NCI-H1436 treated with DMSO at 0.1 percent for 48 hours (cell line): ENCODE results near the gene CAMTA1.

Experiments used
- DNase-seq: peaks from one replicate; lab custom pipeline; 2025; lab: John Stamatoyannopoulos, UW

Gene CAMTA1

GRCh38 chr1:6873298-6874015 is 88.2 kb downstream of the CAMTA1 start:
- DNase-seq, result no peak

DNA sequence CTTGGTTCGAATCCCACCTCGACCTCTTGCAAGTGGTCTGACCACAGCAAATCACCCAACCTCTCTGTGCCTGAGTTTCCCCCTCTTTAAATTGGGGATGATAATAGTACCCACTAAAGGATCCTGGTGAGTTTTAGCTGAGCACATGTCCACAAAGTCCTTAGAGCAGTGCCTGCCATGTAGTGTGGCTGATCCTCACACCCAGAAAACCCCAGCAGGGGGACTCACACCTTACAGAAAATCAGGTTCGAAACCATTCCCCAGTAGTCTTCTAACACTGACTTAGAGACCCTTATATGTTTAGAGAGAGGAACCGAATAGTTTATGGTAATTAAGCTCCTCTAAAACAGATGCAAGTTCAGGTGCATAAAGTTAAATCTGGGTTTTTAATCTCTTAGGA is 89.0 kb downstream of the CAMTA1 start:
- DNase-seq, result no peak

- DNase-seq, result no peak
These were observed 95.9 kb downstream of the CAMTA1 start for GRCh38 chr1:6880951-6881690.

DNA sequence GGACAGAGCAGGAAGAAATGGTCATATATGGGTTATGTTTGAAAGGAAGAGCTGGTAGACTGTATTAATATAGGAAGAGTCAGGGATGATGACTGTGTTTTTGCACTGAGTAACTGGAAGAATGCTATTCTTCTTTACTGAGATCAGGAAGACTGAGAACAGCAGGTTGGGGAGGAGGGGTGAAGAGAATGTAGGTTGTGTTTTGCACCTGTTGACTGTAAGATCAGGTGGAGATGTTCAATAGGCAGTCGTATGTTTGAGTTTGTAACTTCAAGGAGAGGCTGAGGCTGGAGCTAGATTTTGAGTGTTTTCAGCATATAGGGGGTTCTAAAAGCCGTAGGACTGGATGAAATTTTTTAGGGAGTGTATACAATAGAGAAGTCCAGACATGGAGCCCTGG is 97.2 kb downstream of the CAMTA1 start:
- DNase-seq, result no peak

GRCh38 chr1:6884652-6885153 is 99.4 kb downstream of the CAMTA1 start:
- no peak for DNase-seq

GRCh38 chr1:6885426-6885825 is 100.2 kb downstream of the CAMTA1 start:
- DNase-seq, result no peak

DNA sequence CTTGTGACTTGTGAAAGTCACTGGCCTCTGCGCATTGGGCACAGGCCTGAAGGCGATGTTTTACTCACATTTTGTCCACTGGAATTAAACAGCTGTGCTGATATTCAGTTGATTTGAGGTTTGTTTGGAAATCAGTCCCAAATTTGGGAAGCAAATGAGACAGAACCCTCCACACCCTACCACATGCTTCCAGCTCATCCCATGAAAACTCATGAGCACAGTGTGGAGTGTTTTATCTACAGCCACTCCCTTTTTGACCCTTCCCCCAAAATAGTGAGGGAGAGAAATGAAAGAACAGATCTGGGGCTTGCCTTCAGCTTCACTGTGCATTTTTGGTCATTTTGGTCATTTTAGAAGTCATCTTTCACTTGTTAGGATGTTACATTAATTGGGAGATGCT is 101.3 kb downstream of the CAMTA1 start:
- DNase-seq, result no peak

GRCh38 chr1:6888268-6888667 is 103.0 kb downstream of the CAMTA1 start:
- DNase-seq, result no peak

DNA sequence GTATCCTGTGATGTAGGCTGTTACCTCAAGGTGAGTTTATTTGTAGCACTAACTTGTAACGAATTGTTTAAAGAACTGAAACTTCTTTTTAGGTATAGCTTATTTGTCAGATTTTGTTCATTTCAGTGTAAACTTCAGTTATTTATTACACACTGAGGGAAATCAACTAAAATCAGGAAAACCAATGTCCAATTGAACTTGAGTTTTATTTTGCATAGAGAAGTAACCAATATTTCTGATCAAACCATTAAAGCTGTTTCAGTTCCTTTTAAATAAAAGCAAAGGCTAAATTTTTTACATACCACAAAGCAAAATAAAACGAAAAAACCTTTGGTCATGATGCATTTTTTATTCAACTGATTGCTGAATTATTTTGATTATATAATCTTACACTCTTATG is 103.6 kb downstream of the CAMTA1 start:
- no peak for DNase-seq

GRCh38 chr1:6889875-6890480 is 104.7 kb downstream of the CAMTA1 start:
- no peak for DNase-seq

- no peak for DNase-seq
These were observed 105.4 kb downstream of the CAMTA1 start for GRCh38 chr1:6890686-6891085.

- no peak for DNase-seq
These were observed 106.7 kb downstream of the CAMTA1 start for GRCh38 chr1:6891781-6892579.

- no peak for DNase-seq
These were observed 108.1 kb downstream of the CAMTA1 start for GRCh38 chr1:6893388-6893787.

DNA sequence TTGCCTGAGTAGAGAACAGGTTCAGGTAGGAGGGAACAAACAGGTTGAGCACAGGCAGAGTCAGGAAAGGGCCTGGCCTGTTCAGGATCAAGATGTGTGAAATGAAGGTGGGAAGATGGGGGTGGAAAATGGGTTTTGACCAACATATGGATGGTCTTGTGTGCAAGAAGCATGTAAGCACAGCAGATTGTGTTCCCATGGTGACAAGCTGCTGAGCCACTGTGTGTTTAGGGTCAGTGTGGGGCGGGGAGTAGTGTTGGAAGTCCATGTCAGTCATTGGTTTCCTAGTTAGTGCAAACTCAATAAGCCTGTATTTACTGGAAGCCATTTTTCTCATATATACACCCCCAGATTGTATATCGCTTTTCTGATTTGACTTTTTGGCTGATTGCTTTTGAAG is 111.9 kb downstream of the CAMTA1 start:
- DNase-seq, result no peak

DNA sequence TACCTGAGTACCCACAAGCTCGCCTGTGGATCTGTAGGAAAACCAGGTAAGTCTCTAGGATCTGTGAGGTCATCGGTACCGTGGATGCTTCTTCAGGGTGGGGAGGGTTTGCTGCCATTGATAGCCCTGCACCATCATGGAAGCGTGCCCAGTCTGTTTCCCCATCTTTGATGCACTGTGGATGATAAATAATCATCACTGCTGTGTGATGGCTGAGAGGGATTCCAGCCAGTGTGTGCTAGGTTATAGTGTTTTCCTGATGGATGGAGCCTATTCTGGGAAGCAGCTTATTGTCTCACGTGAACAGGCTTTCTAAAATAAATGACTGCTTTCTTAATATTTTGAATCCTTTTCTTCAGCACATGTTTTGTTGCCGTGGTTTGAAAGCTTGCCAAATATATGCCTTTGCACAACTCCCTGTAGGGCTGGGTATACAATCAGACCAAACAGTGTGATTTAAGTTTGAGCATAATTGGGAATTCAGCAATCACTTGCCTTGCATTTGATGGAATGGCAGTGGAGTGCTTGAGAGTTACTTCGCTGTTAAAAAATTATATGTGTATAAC is 113.8 kb downstream of the CAMTA1 start:
- DNase-seq, result no peak

GRCh38 chr1:6899621-6900020 is 114.4 kb downstream of the CAMTA1 start:
- DNase-seq, result no peak

GRCh38 chr1:6902153-6902552 is 116.9 kb downstream of the CAMTA1 start:
- DNase-seq, result no peak

DNA sequence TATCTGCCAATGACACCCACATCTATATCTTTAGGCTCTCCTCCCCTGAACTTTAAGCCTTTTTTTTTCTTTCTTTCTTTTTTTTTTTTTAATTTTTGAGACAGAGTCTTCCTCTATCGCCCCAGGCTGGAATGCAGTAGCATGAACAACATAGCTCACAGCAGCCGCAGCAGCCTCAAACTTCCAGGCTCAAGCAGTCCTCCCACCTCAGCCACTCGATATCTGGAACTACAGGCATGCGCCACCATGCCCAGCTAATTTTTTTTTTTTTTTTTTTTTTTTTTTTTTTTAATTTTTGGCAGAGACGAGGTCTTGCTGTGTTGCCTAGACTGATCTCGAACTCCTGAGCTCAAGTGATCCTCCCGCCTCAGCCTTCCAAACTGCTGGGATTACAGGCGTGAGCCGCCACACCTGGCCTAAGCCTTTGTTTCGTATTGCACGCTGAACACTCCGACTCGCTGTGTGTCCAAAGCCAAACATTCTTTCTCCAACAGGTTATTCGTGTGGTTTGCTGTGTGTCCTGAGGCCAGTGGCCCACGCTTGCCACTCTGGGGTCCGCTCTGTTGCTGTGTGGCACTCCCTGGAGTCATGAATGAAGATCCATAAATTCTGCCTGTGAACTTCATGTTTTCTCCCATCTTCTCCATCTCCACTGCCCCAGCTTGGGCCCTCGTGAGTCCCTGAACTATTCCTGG is 119.4 kb downstream of the CAMTA1 start:
- DNase-seq, result no peak

DNA sequence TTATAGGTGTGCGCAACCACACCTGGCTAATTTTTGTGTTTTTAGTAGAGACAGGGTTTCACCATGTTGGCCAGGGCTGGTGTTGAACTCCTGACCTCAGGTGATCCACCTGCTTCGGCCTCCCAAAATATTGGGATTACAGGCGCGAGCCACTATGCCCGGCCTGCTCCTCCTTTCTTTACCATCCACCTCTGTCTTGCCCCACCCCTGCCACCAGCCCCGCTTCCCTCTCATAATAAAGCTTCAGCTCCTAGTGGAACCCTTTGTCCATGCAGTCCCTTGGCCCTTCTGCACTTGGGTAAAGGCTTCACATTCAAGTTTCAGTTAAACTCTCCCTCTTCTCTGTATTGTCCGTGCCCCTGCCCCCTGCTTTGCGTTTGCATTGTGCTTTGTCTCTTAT is 120.1 kb downstream of the CAMTA1 start:
- no peak for DNase-seq

GRCh38 chr1:6905790-6906189 is 120.5 kb downstream of the CAMTA1 start:
- no peak for DNase-seq

- DNase-seq, result no peak
These were observed 121.5 kb downstream of the CAMTA1 start for GRCh38 chr1:6906783-6907182.
